Activated CD8-positive, alpha-beta memory T cell treated with anti-CD3 and anti-CD28 coated beads for 4 hours (primary cell): ENCODE results near the gene ITIH3.
"Not testable (repeated sequence)": the region's sequence is repeated elsewhere in the genome, so short reads cannot be mapped to it uniquely, and the experiment has no call there.

Experiments used
- DNase-seq, 2 donors: peaks; one replicate each; pipeline ENCODE4 v3.0.0-alpha.2; 2020; ENCODE audit warnings: low read depth in 2 of 2

ITIH3 gene, protein sequence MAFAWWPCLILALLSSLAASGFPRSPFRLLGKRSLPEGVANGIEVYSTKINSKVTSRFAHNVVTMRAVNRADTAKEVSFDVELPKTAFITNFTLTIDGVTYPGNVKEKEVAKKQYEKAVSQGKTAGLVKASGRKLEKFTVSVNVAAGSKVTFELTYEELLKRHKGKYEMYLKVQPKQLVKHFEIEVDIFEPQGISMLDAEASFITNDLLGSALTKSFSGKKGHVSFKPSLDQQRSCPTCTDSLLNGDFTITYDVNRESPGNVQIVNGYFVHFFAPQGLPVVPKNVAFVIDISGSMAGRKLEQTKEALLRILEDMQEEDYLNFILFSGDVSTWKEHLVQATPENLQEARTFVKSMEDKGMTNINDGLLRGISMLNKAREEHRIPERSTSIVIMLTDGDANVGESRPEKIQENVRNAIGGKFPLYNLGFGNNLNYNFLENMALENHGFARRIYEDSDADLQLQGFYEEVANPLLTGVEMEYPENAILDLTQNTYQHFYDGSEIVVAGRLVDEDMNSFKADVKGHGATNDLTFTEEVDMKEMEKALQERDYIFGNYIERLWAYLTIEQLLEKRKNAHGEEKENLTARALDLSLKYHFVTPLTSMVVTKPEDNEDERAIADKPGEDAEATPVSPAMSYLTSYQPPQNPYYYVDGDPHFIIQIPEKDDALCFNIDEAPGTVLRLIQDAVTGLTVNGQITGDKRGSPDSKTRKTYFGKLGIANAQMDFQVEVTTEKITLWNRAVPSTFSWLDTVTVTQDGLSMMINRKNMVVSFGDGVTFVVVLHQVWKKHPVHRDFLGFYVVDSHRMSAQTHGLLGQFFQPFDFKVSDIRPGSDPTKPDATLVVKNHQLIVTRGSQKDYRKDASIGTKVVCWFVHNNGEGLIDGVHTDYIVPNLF

GRCh38 chr3:52794612-52795099 lies at the start of gene ITIH3:
ITIH3 (plus strand) TSS chr3:52794796; CDS start chr3:52794804, 8 bp downstream.
- DNase-seq: no peak

DNA sequence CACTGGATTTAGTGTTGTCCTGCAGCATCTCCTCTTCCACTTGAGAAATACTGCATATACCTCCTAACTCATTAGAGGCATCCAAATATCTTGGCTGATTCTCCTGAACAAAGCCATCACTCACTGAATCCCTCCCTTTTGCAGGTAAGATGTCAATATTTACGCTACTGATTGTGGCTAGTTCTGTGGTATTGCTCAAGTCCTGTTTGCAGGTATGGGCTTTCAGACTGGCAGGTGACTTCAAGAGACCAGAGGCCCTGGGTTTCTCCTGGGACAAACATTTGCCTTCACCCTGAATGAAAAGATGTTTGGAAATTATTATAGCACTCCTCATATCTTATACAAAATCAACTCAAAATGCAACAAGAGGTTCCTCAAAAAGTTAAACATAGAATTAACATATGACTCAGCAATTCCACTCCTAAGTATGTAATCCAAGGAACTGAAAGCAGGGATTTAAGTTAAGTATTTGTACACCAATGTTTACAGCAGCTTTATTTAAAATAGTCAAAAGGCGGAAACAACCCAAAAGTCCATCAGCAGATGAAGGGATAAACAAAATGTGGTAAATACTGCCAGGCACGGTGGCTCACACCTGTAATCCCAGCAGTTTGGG lies 42.4 kb upstream of the ITIH3 start:
- DNase-seq: no peak

DNA sequence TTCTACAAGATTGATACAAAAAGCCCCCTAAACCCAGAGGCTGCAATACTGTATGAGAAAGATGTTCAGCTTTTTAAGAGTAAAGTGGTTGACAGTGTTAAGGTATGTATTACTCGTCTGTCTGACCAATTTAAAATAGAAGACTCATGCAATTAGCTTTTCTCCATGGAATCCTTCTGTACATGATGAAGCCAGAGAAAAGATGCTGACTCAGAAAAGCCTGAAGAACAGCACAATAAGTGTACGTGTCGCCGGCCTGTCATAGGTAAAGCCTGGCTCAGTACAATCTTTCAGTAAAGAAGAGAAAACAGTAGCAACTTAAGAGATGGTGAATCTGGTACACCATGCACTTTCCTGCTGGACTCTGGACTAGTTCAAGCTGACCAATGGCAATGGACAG lies 40.2 kb upstream of the ITIH3 start:
- no peak for DNase-seq

GRCh38 chr3:52756141-52756540 lies 38.5 kb upstream of the ITIH3 start:
- DNase-seq: no peak

- no peak for DNase-seq
Measured at GRCh38 chr3:52763466-52763865, 31.1 kb upstream of the ITIH3 start.

DNA sequence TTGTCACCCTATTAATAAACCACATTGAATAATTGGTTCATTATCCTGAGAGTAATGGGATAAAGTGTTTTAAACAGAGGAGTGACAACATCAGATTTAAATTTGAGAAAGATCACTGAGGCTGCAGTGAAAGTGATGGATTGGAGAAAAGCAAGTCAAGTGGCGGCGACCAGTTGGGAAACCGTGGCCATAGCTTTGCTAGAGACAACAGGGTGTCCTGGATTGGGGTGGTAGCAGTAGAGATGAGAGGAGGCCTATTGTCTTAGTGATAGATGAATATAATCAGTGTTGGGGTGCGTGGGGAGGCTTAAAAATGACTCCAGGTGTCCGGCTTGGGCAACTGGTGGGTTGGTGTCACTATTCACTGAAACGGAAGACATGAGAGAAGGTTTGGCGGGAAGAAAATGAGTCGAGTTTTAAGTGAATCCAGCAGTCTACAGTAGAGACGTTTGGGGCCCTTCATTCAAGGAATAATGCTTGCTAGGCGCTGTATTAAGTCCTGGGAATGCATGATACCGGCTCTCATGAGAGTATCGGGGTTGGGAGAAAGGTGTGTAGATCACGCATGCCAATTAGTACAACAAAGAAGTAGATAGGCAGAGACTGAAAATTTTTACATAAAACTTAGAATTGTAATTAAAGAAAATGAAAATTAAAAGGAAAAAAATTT lies 24.7 kb upstream of the ITIH3 start:
- no peak for DNase-seq

DNA sequence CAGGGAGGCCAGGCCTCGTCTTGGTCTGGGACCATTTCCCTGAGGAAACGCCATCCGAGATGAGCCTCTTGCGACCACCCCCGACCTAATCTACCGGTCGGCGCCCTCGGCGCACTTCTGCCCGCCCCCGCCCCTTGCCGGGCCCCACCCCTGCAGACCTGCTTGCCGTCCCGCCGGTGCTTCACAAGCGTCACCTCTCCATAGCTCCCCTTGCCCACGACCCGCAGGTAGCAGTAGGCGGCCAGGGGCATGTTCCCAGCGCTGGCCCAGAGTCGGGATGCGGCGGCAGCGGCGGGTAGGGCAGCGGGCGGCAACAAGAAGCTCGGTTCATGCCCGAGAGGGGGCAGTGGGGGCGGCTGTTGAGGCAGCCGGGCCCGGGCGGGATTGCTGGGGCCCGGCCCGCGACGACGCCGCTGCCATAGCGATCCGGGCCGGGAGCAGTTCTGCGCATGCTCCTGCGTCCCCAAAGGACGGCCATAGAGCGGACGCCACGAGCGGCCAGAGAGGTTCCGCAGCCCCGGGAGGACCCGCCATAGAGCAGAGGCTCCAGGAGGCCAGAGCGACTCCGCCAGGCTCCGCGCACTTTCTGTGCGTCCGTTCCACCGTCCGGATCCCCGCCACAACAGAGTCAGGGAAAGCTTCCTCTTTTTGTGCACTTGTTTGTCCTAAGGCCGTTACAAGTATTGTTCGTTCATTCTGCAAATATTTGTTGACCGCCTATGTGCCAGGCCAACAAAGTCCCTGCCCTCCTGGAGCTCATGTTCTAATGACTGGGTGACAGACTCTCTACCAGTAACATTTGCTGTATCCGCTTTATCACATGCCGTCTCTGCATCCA lies 23.9 kb upstream of the ITIH3 start, which contains the start of gene NEK4:
Gene NEK4 (minus strand): TSS at position 445 of the 838 bp plus-strand sequence. CDS start 194 bp downstream, at position 251.
- peak; percentile 64 to 68 for DNase-seq

- DNase-seq: no peak
Measured at GRCh38 chr3:52771334-52771681, 23.3 kb upstream of the ITIH3 start.

DNA sequence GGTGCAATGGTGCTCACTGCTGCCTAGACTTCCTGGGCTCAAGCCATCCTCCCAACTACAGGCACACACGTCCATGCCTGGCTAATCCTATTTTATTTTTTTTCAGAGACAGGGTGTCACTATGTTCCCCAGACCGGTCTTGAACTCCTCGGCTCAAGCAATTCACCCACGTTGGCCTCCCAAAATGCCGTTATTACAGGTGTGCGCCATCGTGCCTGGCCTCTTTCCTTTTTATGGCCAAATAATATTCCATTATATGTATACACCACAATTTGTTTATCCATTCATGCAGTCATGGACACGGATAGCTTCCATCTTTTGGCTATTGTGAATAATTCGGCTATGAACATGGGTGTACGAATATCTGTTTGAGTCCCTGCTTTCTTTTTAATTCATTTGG lies 22.9 kb upstream of the ITIH3 start:
- no peak for DNase-seq

GRCh38 chr3:52773361-52774065 lies 21.1 kb upstream of the ITIH3 start:
- no peak for DNase-seq

- no peak for DNase-seq
Measured at GRCh38 chr3:52774066-52774713, 20.4 kb upstream of the ITIH3 start.

- no peak for DNase-seq
Measured at GRCh38 chr3:52774901-52775864, 19.4 kb upstream of the ITIH3 start.

DNA sequence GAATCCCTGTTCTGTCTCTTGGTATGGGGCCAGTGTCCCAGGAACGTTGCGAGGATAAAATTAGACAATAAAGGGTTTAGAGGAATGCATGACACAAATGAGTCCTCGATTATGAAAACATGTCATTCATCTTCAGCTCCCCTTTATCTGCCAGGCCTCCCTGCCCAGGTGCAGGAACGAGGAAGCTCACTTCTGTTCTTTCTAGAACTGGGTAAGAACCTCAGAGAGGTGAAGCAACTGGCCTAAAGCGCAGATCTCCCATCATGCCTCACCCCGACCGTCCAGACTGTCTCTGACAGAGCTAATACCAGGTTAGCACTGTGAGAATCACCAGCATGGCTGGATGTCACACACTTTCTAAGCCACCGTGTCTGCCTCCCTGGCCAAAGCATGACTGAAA lies 18.7 kb upstream of the ITIH3 start:
- no peak for DNase-seq

DNA sequence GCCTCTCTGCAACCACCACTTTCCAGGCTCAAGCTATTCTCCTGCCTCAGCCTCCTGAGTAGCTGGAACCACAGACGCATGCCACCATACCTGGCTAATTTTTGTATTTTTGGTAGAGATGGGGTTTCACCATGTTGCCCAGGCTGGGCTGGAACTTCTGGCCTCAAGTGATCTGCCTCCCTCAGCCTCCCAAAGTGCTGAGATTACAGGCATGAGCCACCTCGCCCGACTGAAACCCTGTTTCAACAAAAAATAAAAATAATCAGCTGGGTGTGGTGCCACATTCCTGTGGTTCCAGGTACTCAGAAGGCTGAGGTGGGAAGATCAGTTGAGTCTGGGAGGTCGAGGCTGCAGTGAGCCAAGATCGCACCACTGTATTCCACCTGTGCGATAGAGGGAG lies 18.1 kb upstream of the ITIH3 start:
- DNase-seq: not testable (repeated sequence)

DNA sequence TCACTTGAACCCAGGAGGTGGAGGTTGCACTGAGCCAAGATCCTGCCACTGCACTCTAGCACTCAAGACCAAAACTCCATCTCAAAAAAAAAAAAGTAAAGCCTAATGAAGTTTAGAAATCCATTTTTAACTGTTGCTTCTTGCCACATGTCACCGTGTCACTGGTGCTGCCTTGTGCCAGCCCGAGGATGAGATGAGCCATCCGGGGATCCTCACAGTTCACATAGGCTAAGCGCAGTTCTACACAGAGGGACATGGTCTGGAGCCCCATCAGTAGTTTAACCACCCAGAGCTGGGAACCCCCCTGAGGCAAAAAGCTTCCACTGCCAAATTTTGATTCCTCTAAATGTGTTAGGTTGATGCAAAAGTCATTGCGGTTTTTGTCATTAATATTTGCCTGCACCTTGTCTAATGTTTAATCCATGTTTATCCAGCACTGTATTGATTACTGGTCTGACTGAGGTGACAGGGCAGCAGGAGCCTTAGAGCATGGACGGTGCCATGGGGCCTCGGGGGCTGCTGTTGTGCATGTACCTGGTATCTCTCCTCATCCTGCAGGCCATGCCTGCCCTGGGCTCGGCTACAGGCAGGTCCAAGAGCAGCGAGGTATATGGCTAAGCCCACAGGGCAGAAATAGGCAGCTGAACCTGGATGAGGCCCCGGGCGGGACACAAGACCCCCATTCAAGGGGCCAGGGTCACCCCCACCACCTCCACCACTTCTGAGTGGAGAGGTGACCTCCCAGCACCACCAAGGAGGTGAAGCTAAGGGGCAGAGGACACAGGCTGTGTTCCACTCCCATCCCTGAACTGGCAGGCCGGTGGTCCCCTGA lies 17.3 kb upstream of the ITIH3 start, which contains the start of gene ITIH1:
Gene ITIH1 (plus strand): TSS at position 473 of the 832 bp plus-strand sequence. CDS start 17 bp downstream, at position 490.
- DNase-seq: no peak

DNA sequence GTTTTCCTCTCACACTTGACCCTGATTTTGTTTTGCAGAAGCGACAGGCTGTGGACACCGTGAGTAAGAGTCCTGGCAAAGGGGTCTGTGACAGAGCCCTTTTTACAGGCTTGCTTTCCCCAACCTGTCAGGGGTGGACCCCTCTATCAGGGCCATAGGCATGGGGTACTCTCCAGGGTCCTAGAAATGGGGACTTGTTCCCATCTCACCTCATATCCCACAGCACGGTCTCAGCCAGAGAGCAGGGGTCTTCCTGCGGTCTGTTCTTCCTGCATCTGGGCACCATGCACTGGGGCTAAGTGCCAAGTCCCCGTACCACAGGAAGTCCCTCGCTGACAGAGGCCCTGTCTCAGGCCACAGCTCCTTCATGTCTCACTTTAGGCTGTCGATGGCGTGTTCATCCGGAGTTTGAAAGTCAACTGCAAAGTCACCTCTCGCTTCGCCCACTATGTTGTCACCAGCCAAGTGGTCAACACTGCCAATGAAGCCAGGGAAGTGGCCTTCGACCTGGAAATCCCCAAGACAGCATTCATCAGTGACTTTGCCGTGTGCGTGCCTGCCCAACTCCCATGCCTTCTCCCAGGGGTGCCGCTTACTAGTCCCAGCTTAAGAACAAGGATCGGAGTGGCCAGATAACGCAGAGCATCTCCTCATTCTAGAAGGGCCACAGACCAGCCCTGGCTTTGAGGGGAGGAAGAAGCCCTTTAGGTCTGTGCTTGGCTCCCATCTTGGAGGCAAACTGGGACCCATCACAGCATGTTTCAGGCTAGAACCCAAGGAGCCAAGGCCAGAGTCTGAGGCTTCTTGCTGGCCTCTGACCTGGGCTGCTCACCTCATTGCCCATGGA lies 16.4 kb upstream of the ITIH3 start:
- DNase-seq: no peak
